CD8-positive, alpha-beta memory T cell (primary cell): ENCODE measurements around the gene GLDN. TPM values are rescaled to one million over a fixed set of nuclear protein-coding genes. Genes with fewer than 3 reads are reported as not detected.
"Not testable (repeated sequence)": the region's sequence is repeated elsewhere in the genome, so short reads cannot be mapped to it uniquely, and the experiment has no call there.

Experiments
- CTCF ChIA-PET: fragments of 350-600 bp; sonication (Branson Sonifier 250); formaldehyde crosslinking; loops from one replicate; lab custom pipeline; 2021; ENCODE audit warnings: antibody characterized with exemption; lab: Charles Lee
- POLR2A ChIA-PET: fragments of 350-600 bp; sonication (Branson Sonifier 250); formaldehyde crosslinking; loops from one replicate; lab custom pipeline; 2021; ENCODE audit warnings: antibody characterized with exemption; lab: Charles Lee
- DNase-seq, 5 donors: peaks; one replicate each; pipeline versions ENCODE4 v3.0.0 to v3.0.0-alpha.2; 2020 to 2022; ENCODE audit warnings: mixed read lengths in 1 of 5
- H3K27ac ChIP-seq: one replicate; pipeline ENCODE4 v1.7.0; 2013; ENCODE audit warnings: low read depth, mild to moderate bottlenecking, low read length, moderate library complexity
- H3K27me3 ChIP-seq: 2 replicates; pipeline ENCODE4 v1.7.0; 2013; ENCODE audit warnings: low read length, mild to moderate bottlenecking; ENCODE audit not compliant: insufficient read depth, poor library complexity, severe bottlenecking
- H3K36me3 ChIP-seq: 2 replicates; pipeline ENCODE4 v1.7.0; 2013; ENCODE audit warnings: mild to moderate bottlenecking, low read length, moderate library complexity; ENCODE audit not compliant: insufficient read depth
- H3K4me1 ChIP-seq: 2 replicates; pipeline ENCODE4 v1.7.0; 2013; ENCODE audit warnings: mild to moderate bottlenecking, low read length, moderate library complexity; ENCODE audit not compliant: insufficient read depth
- H3K4me3 ChIP-seq: 2 replicates; pipeline ENCODE4 v1.7.0; 2013; ENCODE audit warnings: mild to moderate bottlenecking, low read length
- H3K9me3 ChIP-seq: 2 replicates; pipeline ENCODE4 v1.7.0; 2013; ENCODE audit warnings: mild to moderate bottlenecking, low read length
- H3K27ac Mint-ChIP-seq, 8 donors: one replicate each; pipeline ENCODE4 v1.8.0; 2020 to 2021; ENCODE audit warnings: mixed read lengths in 8 of 8, mild to moderate bottlenecking in 6 of 8, inconsistent platforms in 3 of 8, moderate library complexity in 3 of 8
- H3K27me3 Mint-ChIP-seq, 2 donors: one replicate each; pipeline ENCODE4 v1.8.0; 2020 to 2021; ENCODE audit warnings: mixed read lengths in 2 of 2, mild to moderate bottlenecking in 1 of 2, moderate library complexity in 1 of 2
- H3K36me3 Mint-ChIP-seq, 3 donors: one replicate each; pipeline ENCODE4 v1.8.0; 2020 to 2021; ENCODE audit warnings: mixed read lengths in 3 of 3, inconsistent platforms in 1 of 3, mild to moderate bottlenecking in 1 of 3
- H3K4me1 Mint-ChIP-seq, 3 donors: one replicate each; pipeline ENCODE4 v1.8.0; 2020 to 2021; ENCODE audit warnings: mixed read lengths in 3 of 3, inconsistent platforms in 1 of 3, mild to moderate bottlenecking in 1 of 3
- H3K4me3 Mint-ChIP-seq, 7 donors: one replicate each; pipeline ENCODE4 v1.8.0; 2020 to 2021; ENCODE audit warnings: mixed read lengths in 7 of 7, mild to moderate bottlenecking in 6 of 7, moderate library complexity in 4 of 7, inconsistent platforms in 2 of 7
- H3K9me3 Mint-ChIP-seq, 5 donors: one replicate each; pipeline ENCODE4 v1.8.0; 2020 to 2022; ENCODE audit warnings: mixed read lengths in 5 of 5, mild to moderate bottlenecking in 3 of 5, moderate library complexity in 2 of 5, inconsistent platforms in 1 of 5
- polyA plus RNA-seq: library from polyadenylated mRNA; unstranded; fragments of 300-500 nt; fragmentation: Illumina TruSeq; gene quantifications from one replicate; pipeline ENCODE4 v1.2.3, GENCODE V29; 2021
- total RNA-seq, 2 experiments: library from RNA; stranded (reverse); gene quantifications; one replicate each; pipeline ENCODE4 v1.2.3, GENCODE V29; 2021

GLDN gene
- total and polyA plus RNA-seq, 3 experiments from 2014 or later: not detected

DNA sequence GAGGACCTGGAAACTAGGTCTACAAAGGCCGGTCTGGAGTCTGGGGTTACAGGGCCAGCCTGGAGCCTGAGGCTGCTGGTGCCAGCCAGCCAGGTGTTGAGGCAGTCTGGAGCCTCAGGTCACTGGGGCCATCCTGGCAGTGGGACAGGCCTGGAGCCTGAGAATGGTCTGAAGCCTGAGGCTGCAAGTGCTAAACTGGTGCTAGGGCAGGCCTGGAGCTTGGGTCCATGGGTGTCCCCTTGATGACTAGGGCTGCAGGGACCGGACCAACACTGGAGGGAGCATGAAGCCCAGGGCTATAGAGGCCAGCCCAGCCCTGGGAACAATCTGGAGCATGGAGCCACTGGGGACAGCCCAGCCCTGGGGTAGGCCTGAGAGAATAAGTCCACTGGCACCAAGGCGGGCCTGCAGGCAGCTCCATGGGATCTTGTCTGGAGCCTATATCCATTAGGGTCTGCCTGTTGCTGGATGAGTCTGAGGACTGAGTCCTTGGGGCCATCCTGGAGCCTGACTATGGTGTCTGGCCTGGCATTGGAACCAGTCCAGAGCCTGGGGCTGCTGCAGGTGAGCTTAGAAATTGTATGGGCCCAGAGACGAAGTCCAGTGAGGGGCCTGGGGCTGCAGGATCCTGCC is 101.9 kb downstream of the GLDN start:
- no peak overlapping the region for H3K27ac ChIP-seq
- no peak overlapping the region for H3K4me3 Mint-ChIP-seq
- H3K4me1 ChIP-seq: no peaks in the 10 kb centered on the region
- POLR2A ChIA-PET: no interaction called here
- H3K27ac Mint-ChIP-seq: no peak overlapping the region
- no peaks in the 10 kb centered on the region for H3K27me3 ChIP-seq
- H3K4me1 Mint-ChIP-seq: no peaks in the 10 kb centered on the region
- H3K9me3 Mint-ChIP-seq: peaks cover 0 to 7% (median 0%) of the 10 kb centered on the region in 5 donors
- peaks cover 0 to 5% of the 10 kb centered on the region in 2 donors for H3K27me3 Mint-ChIP-seq
- no peak overlapping the region for H3K4me3 ChIP-seq
- H3K9me3 ChIP-seq: no peaks in the 10 kb centered on the region
- no peak for DNase-seq
- no peaks in the 10 kb centered on the region for H3K36me3 ChIP-seq
- H3K36me3 Mint-ChIP-seq: no peaks in the 10 kb centered on the region
- CTCF ChIA-PET: no interaction called here

DNA sequence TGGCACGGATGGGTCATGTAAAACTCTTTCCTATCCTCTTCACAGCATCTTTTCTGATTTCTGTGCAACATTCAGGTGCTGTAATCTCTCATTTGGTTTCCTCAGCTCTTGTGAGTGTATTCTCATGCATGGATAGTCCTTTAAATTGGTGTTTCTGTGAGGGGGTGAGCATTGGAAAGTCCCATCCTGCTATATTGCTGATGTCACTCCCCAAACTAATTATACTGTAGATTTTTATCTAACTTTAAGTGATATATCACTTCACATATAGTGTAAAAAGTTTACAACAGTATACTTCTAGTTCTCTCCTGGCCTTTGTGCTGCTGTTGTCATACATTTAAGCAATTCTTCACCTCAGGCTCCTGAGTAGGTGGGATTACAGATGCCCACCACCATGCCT is 102.7 kb downstream of the GLDN start:
- H3K27me3 Mint-ChIP-seq: peaks cover 0 to 5% of the 10 kb centered on the region in 2 donors
- ChIA-PET CTCF (no interaction called here), POLR2A (no interaction called here)
- H3K27ac ChIP-seq: no peak overlapping the region
- no peak overlapping the region for H3K4me3 ChIP-seq
- no peaks in the 10 kb centered on the region for H3K36me3 ChIP-seq
- DNase-seq: no peak
- H3K27me3 ChIP-seq: no peaks in the 10 kb centered on the region
- H3K27ac Mint-ChIP-seq: no peak overlapping the region
- H3K9me3 Mint-ChIP-seq: peaks cover 0 to 2% (median 0%) of the 10 kb centered on the region in 5 donors
- H3K9me3 ChIP-seq: no peaks in the 10 kb centered on the region
- no peak overlapping the region for H3K4me3 Mint-ChIP-seq
- peaks cover 0 to 1% (median 0%) of the 10 kb centered on the region in 3 donors for H3K36me3 Mint-ChIP-seq
- no peaks in the 10 kb centered on the region for H3K4me1 ChIP-seq
- H3K4me1 Mint-ChIP-seq: no peaks in the 10 kb centered on the region

DNA sequence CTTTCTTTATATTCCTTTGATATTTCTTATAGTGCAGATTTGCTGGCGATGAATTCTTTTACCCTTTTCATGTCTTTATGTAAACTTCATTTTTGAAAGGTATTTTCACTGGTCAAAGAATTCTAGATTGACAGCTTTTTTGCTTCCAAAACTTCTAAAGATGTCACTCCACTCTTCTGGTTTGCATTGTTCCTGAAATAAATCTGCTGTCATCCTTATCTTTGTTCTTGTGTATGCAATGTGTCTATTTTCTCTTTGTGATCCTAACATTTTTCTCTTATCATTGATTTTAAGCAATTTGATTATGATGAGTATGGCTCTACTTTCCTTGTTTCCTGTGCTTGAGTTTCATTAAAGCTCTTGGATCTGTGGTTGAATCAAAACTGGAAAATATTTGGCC is 103.4 kb downstream of the GLDN start:
- Histone ChIP-seq H3K27ac (no peak overlapping the region), H3K9me3 (no peaks in the 10 kb centered on the region), H3K36me3 (no peaks in the 10 kb centered on the region), H3K27me3 (no peaks in the 10 kb centered on the region), H3K4me1 (no peaks in the 10 kb centered on the region), H3K4me3 (no peak overlapping the region)
- H3K27ac Mint-ChIP-seq: no peak overlapping the region
- H3K27me3 Mint-ChIP-seq: peaks cover 0 to 5% of the 10 kb centered on the region in 2 donors
- POLR2A ChIA-PET: no interaction called here
- no peaks in the 10 kb centered on the region for H3K9me3 Mint-ChIP-seq
- no peak overlapping the region for H3K4me3 Mint-ChIP-seq
- CTCF ChIA-PET: no interaction called here
- H3K36me3 Mint-ChIP-seq: peaks cover 0 to 4% (median 0%) of the 10 kb centered on the region in 3 donors
- DNase-seq: no peak
- H3K4me1 Mint-ChIP-seq: no peaks in the 10 kb centered on the region

DNA sequence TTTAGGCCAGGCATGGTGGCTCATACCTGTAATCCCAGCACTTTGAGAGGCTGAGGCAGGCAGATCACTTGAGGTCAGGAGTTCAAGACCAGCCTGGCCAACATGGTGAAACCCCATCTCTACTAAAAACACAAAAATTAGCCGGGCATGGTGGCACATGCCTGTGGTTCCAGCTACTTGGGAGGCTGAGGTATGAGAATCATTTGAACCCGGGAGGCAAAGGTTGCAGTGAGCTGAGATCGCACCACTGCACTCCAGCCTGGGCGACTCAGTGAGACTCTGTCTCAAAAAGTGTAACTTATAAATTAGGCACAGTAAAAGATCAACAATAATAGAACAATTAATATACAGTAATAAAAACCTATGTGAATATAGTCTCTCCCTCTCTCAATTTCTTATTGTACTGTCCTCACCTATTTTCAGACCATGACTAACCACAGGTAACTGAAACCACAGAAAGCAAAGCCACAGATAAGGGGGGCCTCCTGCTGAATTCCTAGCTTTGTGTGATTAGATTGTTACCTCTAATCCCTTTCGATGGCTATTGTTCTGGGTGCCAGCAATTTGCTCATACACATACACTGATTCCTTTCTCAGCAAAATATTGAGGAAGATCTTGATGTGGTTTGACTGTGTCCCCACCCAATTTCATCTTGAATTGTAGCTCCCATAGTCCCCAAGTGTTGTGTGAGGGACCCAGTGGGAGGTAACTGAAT is 104.7 kb downstream of the GLDN start:
- DNase-seq, H3K27me3 ChIP-seq, H3K36me3 ChIP-seq, H3K4me1 ChIP-seq, H3K4me3 ChIP-seq, POLR2A ChIA-PET, H3K4me1 Mint-ChIP-seq, H3K4me3 Mint-ChIP-seq, H3K9me3 ChIP-seq, H3K27ac ChIP-seq, CTCF ChIA-PET, H3K27ac Mint-ChIP-seq, H3K27me3 Mint-ChIP-seq, H3K9me3 Mint-ChIP-seq: not testable (repeated sequence)
- H3K36me3 Mint-ChIP-seq: peaks cover 0 to 11% (median 0%) of the 10 kb centered on the region in 3 donors

DNA sequence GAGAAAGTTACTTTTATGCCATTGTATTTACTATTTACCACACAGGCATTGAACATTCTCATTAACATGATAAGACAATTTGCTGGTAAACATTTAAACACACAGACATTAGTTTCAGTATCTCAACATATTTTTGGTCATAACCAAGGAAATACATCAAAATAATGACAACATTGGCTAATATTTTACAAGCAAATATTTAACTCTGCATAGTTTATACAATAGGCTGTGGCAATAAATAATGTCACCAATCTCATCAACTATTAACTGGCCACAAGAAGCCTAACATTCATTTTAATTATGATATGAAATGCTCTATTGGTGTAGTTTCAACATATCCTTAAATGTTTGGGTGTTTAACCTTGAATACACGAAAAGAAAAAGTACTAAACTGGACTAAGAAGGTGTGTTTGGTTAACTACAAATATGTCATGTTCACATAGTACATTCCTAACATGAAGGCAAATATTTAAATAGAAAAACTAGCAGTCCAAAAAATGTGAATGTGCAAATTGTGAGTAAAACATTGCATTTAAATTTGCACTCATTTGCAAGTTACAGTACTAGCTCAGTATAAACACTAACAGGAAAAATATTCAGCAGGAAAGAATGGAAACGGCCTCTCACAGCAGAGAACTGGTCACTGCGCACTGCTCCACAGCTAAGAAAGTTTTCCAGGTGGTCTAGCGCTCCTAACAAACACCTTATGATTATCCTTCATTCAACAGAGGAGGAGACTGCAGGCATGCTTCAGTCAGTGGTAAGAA is 106.6 kb downstream of the GLDN start:
- Mint-ChIP-seq H3K27ac (no peak overlapping the region), H3K4me1 (no peaks in the 10 kb centered on the region), H3K27me3 (no peaks in the 10 kb centered on the region), H3K9me3 (no peaks in the 10 kb centered on the region), H3K4me3 (no peak overlapping the region), H3K36me3 (peaks cover 0 to 11% (median 0%) of the 10 kb centered on the region in 3 donors)
- no peaks in the 10 kb centered on the region for H3K9me3 ChIP-seq
- DNase-seq: no peak
- H3K27me3 ChIP-seq: no peaks in the 10 kb centered on the region
- no peak overlapping the region for H3K27ac ChIP-seq
- ChIA-PET POLR2A (no interaction called here), CTCF (no interaction called here)
- H3K36me3 ChIP-seq: no peaks in the 10 kb centered on the region
- H3K4me1 ChIP-seq: no peaks in the 10 kb centered on the region
- H3K4me3 ChIP-seq: no peak overlapping the region

DNA sequence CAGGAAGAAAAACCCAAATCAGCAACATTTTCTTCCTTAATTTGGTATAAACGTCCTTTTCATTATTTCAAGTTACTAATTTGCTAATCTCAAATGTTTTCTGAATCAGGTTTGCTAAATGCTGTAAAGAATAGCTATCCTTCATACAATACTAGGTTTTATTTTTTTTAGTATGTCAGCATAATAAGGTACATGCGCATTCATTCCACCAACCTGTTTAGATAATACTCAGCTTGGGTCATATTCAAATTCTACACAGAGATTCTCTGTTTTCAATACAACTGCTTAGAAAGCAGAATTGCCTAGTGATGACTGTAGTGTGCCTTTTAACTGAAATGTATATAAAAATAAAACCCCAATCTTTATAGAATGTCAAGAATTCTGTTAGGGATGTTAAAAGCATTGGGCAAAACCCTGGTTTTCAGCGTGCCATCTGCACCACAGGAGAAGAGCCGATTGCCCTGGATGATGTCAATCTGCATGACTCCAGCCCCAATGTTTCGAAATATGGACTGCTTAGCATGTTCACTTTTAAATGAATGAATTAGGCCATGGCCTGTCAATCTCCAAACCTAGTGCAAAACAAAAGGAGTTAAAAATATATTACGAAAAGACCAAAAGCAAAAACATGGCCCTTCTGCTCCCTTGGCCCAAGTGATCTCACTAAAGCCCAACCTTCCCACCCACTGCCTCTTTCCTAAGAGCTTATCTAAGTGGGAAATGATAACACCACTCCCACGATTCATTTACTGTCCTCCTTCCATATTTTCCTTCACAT is 107.4 kb downstream of the GLDN start:
- H3K27ac ChIP-seq: no peak overlapping the region
- Mint-ChIP-seq H3K4me3 (no peak overlapping the region), H3K4me1 (no peaks in the 10 kb centered on the region), H3K9me3 (no peaks in the 10 kb centered on the region), H3K27me3 (no peaks in the 10 kb centered on the region), H3K27ac (no peak overlapping the region), H3K36me3 (peaks cover 0 to 11% (median 0%) of the 10 kb centered on the region in 3 donors)
- H3K4me1 ChIP-seq: no peaks in the 10 kb centered on the region
- H3K9me3 ChIP-seq: no peaks in the 10 kb centered on the region
- DNase-seq: no peak
- no peaks in the 10 kb centered on the region for H3K27me3 ChIP-seq
- ChIA-PET POLR2A (no interaction called here), CTCF (no interaction called here)
- no peaks in the 10 kb centered on the region for H3K36me3 ChIP-seq
- no peak overlapping the region for H3K4me3 ChIP-seq

DNA sequence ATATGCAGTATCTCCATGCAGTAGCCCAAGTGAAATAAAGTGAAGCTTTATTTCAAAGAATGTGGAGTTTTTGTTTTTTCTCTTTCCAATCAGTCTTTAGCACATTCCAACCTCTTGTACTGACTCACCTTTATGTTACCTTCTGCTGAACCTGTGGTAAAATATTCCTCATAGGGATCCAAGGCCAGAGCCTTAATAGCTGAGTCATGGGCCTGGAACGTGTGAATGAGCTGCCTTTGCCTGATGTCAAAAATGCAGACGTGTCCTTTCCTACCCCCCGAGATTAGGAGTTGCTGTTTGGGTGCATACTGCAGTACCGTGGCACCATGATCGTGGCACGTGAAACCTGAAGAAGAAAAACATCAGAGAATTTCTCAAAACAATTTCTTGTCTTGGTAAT is 108.5 kb downstream of the GLDN start:
- CTCF ChIA-PET: no interaction called here
- no peak overlapping the region for H3K4me3 Mint-ChIP-seq
- no peaks in the 10 kb centered on the region for H3K4me1 Mint-ChIP-seq
- no peaks in the 10 kb centered on the region for H3K27me3 Mint-ChIP-seq
- no peaks in the 10 kb centered on the region for H3K9me3 ChIP-seq
- no peak overlapping the region for H3K27ac ChIP-seq
- no peak for DNase-seq
- H3K27ac Mint-ChIP-seq: no peak overlapping the region
- POLR2A ChIA-PET: no interaction called here
- no peaks in the 10 kb centered on the region for H3K27me3 ChIP-seq
- no peaks in the 10 kb centered on the region for H3K4me1 ChIP-seq
- H3K36me3 Mint-ChIP-seq: peaks cover 0 to 13% (median 0%) of the 10 kb centered on the region in 3 donors
- H3K36me3 ChIP-seq: no peaks in the 10 kb centered on the region
- H3K9me3 Mint-ChIP-seq: no peaks in the 10 kb centered on the region
- H3K4me3 ChIP-seq: no peak overlapping the region
